H1 (cell line): Measurements from ENCODE around the gene SAMD9. TPM values are rescaled to one million over a fixed set of nuclear protein-coding genes. Genes with fewer than 3 reads are reported as not detected.

Experiments
- polyA plus RNA-seq, 7 experiments: library from polyadenylated mRNA; depleted of rRNA in 3 of 7; stranded (reverse) in 5 of 7; unstranded in 2 of 7; fragments of >200 nt in 5 of 7; fragments of 200-250 nt in 2 of 7; gene quantifications; 1 replicate in 5 of 7; 2 replicates in 1 of 7; 4 replicates in 1 of 7; pipeline versions ENCODE4 v1.2.1 to v1.2.3, GENCODE V29; 2011 to 2013; ENCODE audit warnings: missing spikeins in 2 of 7, mixed read lengths in 2 of 7
- total RNA-seq: library from RNA; stranded (reverse); fragmentation: NEBNext Ultra II Directional; extraction: Animal tissue kit (Norgen Biotek cat#: 25700); gene quantifications from 2 replicates; pipeline ENCODE4 v1.2.1, GENCODE V29; 2021

The SAMD9 gene
- total and polyA plus RNA-seq, 2 of the 8 experiments (the other 6 are each of a cell fraction or from before 2014, with no cell fraction given), result 0.02 TPM; not detected in 1

Other genes with a start within 250 kb of the SAMD9 start
- gene SAMD9L, start 30.4 kb upstream of the SAMD9 start, total RNA-seq, result not detected in 2 replicates
- not detected in 2 replicates for gene SAMD9L, start 30.4 kb upstream of the SAMD9 start, polyA plus RNA-seq (2011; rRNA removed)
- not detected in 2 replicates for gene HEPACAM2, start 108.5 kb upstream of the SAMD9 start, total RNA-seq
- not detected in 2 replicates for gene HEPACAM2, start 108.5 kb upstream of the SAMD9 start, polyA plus RNA-seq (2011; rRNA removed)
- gene VPS50, start 114.4 kb upstream of the SAMD9 start, total RNA-seq, result 8.8 and 9.3 TPM in 2 replicates
- 1.9 and 3.7 TPM in 2 replicates for gene VPS50, start 114.4 kb upstream of the SAMD9 start, polyA plus RNA-seq (2011; rRNA removed)